Measurements from ENCODE around the gene AATK.

- TF ChIP-seq RCOR1 (IDR thresholded peaks at IDR 0.05; ENCODE audit: insufficient replicate concordance, low read length) (no peak), POLR2A (IDR thresholded peaks at IDR 0.05; ENCODE audit: low read depth, low read length) (no peak), MAFK (IDR thresholded peaks at IDR 0.05; ENCODE audit: low read depth, low read length) (no peak), RAD21 (IDR thresholded peaks at IDR 0.05; ENCODE audit: low read length) (no peak), ELK1 (IDR thresholded peaks at IDR 0.05; ENCODE audit: borderline replicate concordance, low read depth, low read length) (no peak), USF2 (IDR thresholded peaks at IDR 0.05; ENCODE audit: low read depth, low read length) (no peak), CTCF (conservative IDR thresholded peaks at IDR 0.05; ENCODE audit: low read depth, low read length) (no peak), CEBPB (IDR thresholded peaks at IDR 0.05; ENCODE audit: low read depth, low read length) (no peak), RFX5 (IDR thresholded peaks at IDR 0.05; ENCODE audit: low read depth, low read length) (no peak), SMC3 (IDR thresholded peaks at IDR 0.05; ENCODE audit: low read depth, low read length) (no peak), CHD1 (IDR thresholded peaks at IDR 0.05; ENCODE audit: low read depth, low read length) (no peak)
Measured at GRCh38 chr17:81200201-81200600, 34.2 kb upstream of the AATK start.

Measured in IMR-90 (cell line).